ENCODE results near the gene SH2D4B. TPM values are rescaled to one million over a fixed set of nuclear protein-coding genes. Genes with fewer than 3 reads are reported as not detected.

SH2D4B gene
- total RNA-seq, 1 donor from 2014 or later = 1.4 TPM

DNA sequence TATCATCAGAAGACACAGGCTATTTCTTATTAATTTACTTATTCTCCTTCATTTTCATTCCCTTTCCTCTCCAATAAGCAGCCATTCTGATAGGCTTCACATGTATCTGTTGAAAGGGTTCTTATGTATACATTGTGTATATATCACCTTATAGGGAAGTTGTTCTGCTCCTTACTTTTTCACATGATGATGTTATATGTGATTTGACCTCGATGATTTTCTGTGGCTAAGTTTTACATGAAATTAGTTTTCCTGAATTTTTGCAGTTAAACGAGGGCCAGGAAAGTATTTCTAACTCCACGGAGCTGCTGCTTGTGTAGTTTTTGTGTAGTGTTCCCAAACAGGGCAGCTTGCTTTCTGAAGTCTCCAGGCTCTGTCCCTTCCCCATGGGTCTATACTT is 84.5 kb downstream of the SH2D4B start:
- no peak overlapping the region for H3K27ac ChIP-seq
- no peaks in the 10 kb centered on the region for H3K9me3 ChIP-seq
- intact Hi-C loops (cut with DNase I) = no loop called here
- ATAC-seq = no peak
- no peaks in the 10 kb centered on the region for H3K36me3 ChIP-seq
- no peaks in the 10 kb centered on the region for H3K27me3 ChIP-seq (ENCODE audit: low read depth)
- DNase-seq = no peak
- TF ChIP-seq, protein P1, sequence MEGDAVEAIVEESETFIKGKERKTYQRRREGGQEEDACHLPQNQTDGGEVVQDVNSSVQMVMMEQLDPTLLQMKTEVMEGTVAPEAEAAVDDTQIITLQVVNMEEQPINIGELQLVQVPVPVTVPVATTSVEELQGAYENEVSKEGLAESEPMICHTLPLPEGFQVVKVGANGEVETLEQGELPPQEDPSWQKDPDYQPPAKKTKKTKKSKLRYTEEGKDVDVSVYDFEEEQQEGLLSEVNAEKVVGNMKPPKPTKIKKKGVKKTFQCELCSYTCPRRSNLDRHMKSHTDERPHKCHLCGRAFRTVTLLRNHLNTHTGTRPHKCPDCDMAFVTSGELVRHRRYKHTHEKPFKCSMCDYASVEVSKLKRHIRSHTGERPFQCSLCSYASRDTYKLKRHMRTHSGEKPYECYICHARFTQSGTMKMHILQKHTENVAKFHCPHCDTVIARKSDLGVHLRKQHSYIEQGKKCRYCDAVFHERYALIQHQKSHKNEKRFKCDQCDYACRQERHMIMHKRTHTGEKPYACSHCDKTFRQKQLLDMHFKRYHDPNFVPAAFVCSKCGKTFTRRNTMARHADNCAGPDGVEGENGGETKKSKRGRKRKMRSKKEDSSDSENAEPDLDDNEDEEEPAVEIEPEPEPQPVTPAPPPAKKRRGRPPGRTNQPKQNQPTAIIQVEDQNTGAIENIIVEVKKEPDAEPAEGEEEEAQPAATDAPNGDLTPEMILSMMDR (IDR thresholded peaks at IDR 0.05) = no peak
- H3K4me1 ChIP-seq = no peaks in the 10 kb centered on the region
- H3K4me3 ChIP-seq = no peak overlapping the region

DNA sequence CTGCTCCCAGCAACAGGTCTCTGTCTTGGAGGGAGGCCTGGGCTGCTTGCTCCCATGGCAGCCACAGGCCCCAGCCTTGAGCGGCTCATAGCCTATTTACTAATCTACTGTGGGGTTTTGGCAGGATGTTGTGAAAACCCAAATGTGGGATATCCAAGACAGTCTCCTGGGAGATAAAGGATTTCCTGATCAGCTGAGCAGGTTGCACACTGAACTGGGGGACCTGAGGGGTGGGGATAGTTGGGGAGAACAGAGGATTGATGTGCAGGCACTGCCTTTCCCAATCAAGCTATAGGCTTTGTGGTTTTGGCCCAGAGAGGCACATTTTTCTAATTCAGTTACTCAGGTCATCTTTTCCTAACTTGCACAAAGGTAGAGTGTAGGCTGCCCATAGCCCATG is 92.6 kb downstream of the SH2D4B start:
- TF ChIP-seq, protein P1 (IDR thresholded peaks at IDR 0.05) = no peak
- Histone ChIP-seq H3K27me3 (ENCODE audit: low read depth) (no peaks in the 10 kb centered on the region), H3K27ac (no peak overlapping the region), H3K36me3 (no peaks in the 10 kb centered on the region), H3K4me3 (no peak overlapping the region), H3K9me3 (no peaks in the 10 kb centered on the region), H3K4me1 (no peaks in the 10 kb centered on the region)
- ATAC-seq (no peak), DNase-seq (no peak)
- intact Hi-C loops (cut with DNase I) = no loop called here

GRCh38 chr10:80632742-80633141 is 95.0 kb downstream of the SH2D4B start:
- ATAC-seq = peak in 1 of 2 donors; percentile 13
- intact Hi-C loops (cut with DNase I) = no loop called here
- Histone ChIP-seq H3K27ac (no peak overlapping the region), H3K27me3 (ENCODE audit: low read depth) (no peaks in the 10 kb centered on the region), H3K36me3 (no peaks in the 10 kb centered on the region), H3K4me3 (no peak overlapping the region), H3K9me3 (no peaks in the 10 kb centered on the region), H3K4me1 (no peaks in the 10 kb centered on the region)
- TF ChIP-seq, protein P1 (IDR thresholded peaks at IDR 0.05) = no peak
- DNase-seq = no peak

DNA sequence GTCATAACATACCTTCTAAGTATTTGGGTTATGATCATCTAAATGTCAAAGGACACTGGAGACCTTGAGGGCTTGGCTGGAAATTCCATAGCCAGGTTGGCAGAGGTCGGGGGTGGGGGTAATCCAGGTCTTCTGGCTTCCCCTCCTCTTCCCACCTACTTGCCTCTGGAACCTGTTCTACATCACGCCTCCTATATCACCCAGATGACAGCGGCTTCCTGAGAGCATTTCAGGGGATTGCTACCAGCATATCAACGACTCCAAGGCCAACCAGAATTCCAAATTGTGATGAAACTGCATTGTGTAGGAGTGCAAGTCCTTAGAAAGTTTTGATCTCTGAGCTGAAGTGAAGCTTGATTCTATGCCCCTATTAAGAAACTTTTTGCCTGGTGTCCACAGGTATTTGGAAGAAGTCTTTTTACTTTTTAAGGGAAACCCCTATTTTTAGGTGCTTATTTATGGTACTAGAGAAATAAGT is 95.7 kb downstream of the SH2D4B start:
- Histone ChIP-seq H3K9me3 (no peaks in the 10 kb centered on the region), H3K27me3 (ENCODE audit: low read depth) (no peaks in the 10 kb centered on the region), H3K27ac (no peak overlapping the region), H3K36me3 (no peaks in the 10 kb centered on the region), H3K4me1 (no peaks in the 10 kb centered on the region), H3K4me3 (no peak overlapping the region)
- TF ChIP-seq, protein P1 (IDR thresholded peaks at IDR 0.05) = no peak
- no peak for DNase-seq
- no peak for ATAC-seq
- intact Hi-C loops (cut with DNase I) = no loop called here

DNA sequence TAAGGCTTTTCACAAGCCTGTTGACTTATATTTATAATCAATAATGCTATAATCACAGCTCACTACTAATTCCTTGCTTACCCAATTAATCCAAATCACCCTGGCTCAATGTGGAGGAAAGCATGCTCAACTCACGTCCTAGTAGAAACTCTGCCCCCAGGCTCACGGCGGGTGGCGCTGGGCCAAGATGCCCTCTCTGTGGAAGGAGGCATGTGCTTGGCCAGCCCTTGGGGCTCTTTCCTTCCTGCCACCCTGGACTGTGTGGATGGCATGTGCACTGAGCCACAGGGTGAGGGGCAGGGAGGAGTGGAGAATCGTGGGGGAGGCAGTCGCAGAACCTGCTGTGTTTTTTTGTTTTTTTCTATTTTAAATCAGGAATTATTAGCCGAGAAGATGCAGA is 96.2 kb downstream of the SH2D4B start:
- no peak for ATAC-seq
- no peaks in the 10 kb centered on the region for H3K4me1 ChIP-seq
- H3K9me3 ChIP-seq = no peaks in the 10 kb centered on the region
- H3K36me3 ChIP-seq = no peaks in the 10 kb centered on the region
- no peak overlapping the region for H3K4me3 ChIP-seq
- intact Hi-C loops (cut with DNase I) = no loop called here
- no peaks in the 10 kb centered on the region for H3K27me3 ChIP-seq (ENCODE audit: low read depth)
- no peak overlapping the region for H3K27ac ChIP-seq
- TF ChIP-seq, protein P1 (IDR thresholded peaks at IDR 0.05) = no peak
- no peak for DNase-seq

DNA sequence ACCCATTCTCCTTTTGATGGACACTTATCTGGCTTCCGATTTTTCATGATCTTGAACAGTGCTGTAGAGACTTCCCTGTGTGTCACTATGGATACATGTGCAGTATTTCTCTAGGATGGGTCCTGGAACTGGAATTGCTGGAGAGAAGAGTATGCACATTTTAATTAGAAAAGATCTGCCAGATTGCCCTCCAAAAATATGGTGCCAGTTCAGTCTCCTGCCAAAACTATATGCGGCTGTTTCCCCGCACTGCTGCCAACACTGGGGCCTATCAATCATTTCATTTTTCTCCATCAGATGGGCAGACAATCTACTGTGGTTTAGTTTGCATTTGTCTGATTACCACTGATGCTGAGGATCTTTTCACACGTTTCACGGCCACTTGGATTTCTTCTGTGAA is 105.0 kb downstream of the SH2D4B start:
- ATAC-seq = no peak
- TF ChIP-seq, protein P1 (IDR thresholded peaks at IDR 0.05) = no peak
- no peaks in the 10 kb centered on the region for H3K36me3 ChIP-seq
- intact Hi-C loops (cut with DNase I) = no loop called here
- H3K9me3 ChIP-seq = no peaks in the 10 kb centered on the region
- no peaks in the 10 kb centered on the region for H3K27me3 ChIP-seq (ENCODE audit: low read depth)
- H3K4me1 ChIP-seq = no peaks in the 10 kb centered on the region
- no peak for DNase-seq
- no peak overlapping the region for H3K4me3 ChIP-seq
- no peak overlapping the region for H3K27ac ChIP-seq
